Mesenchymal stem cell (in vitro differentiated cells and primary cell): ENCODE results near the gene IGSF21.

ENCODE experiments used
- DNase-seq: peaks from one replicate; pipeline ENCODE4 v3.0.0-alpha.2; 2013
- H2AFZ ChIP-seq: one replicate; pipeline ENCODE4 v1.6.1; 2013; ENCODE audit warnings: low read depth, mild to moderate bottlenecking, control low read depth, inconsistent platforms, low read length, moderate library complexity
- H2AK5ac ChIP-seq: 2 replicates; pipeline ENCODE4 v1.6.1; 2013; ENCODE audit warnings: low read length, moderate library complexity, mild to moderate bottlenecking, inconsistent platforms; ENCODE audit not compliant: severe bottlenecking
- H2BK120ac ChIP-seq: one replicate; pipeline ENCODE4 v1.6.1; 2013; ENCODE audit warnings: low read depth, mild to moderate bottlenecking, inconsistent platforms, low read length, moderate library complexity
- H2BK12ac ChIP-seq, 2 experiments: one replicate each; pipeline ENCODE4 v1.6.1; 2013; ENCODE audit warnings: inconsistent platforms in 2 of 2, low read length in 2 of 2, mild to moderate bottlenecking in 2 of 2, moderate library complexity in 2 of 2, control low read depth in 1 of 2
- H2BK15ac ChIP-seq: one replicate; pipeline ENCODE4 v1.6.1; 2013; ENCODE audit warnings: mild to moderate bottlenecking, low read depth, inconsistent platforms; ENCODE audit not compliant: poor library complexity, severe bottlenecking
- H2BK5ac ChIP-seq: 2 replicates; pipeline ENCODE4 v1.6.1; 2013; ENCODE audit warnings: low read depth, mild to moderate bottlenecking, low read length, control low read depth, inconsistent platforms; ENCODE audit not compliant: poor library complexity, severe bottlenecking
- H3K14ac ChIP-seq, 2 experiments: one replicate each; pipeline ENCODE4 v1.6.1; 2013; ENCODE audit warnings: inconsistent platforms in 2 of 2, low read length in 2 of 2, control low read depth in 1 of 2, mild to moderate bottlenecking in 1 of 2, moderate library complexity in 1 of 2
- H3K18ac ChIP-seq, 2 experiments: one replicate each; pipeline ENCODE4 v1.6.1; 2013; ENCODE audit warnings: inconsistent platforms in 2 of 2, low read length in 2 of 2, control low read depth in 1 of 2, low read depth in 1 of 2, mild to moderate bottlenecking in 1 of 2
- H3K23ac ChIP-seq, 2 experiments: one replicate each; pipeline ENCODE4 v1.6.1; 2013; ENCODE audit warnings: inconsistent platforms in 2 of 2, low read length in 2 of 2, mild to moderate bottlenecking in 2 of 2, moderate library complexity in 2 of 2, control low read depth in 1 of 2
- H3K27ac ChIP-seq: 2 replicates; pipeline ENCODE4 v1.5.1; 2013; ENCODE audit warnings: mild to moderate bottlenecking, moderate library complexity, low read length, control low read depth, inconsistent platforms; ENCODE audit not compliant: poor library complexity, severe bottlenecking
- H3K27me3 ChIP-seq, 2 experiments: 2 replicates each; pipeline versions ENCODE4 v1.6.1 to v1.7.0; 2013; ENCODE audit warnings: low read length in 2 of 2, mild to moderate bottlenecking in 2 of 2, moderate library complexity in 2 of 2, control low read depth in 1 of 2, inconsistent platforms in 1 of 2; ENCODE audit not compliant: control insufficient read depth in 1 of 2, insufficient read depth in 1 of 2
- H3K36me3 ChIP-seq, 2 experiments: 2 replicates each; pipeline versions ENCODE4 v1.6.1 to v1.7.0; 2013; ENCODE audit warnings: low read length in 2 of 2, control low read depth in 1 of 2, inconsistent platforms in 1 of 2, low read depth in 1 of 2, mild to moderate bottlenecking in 1 of 2; ENCODE audit not compliant: insufficient read depth in 2 of 2, control insufficient read depth in 1 of 2
- H3K4ac ChIP-seq, 2 experiments: one replicate each; pipeline ENCODE4 v1.6.1; 2013; ENCODE audit warnings: inconsistent platforms in 2 of 2, low read length in 2 of 2, mild to moderate bottlenecking in 2 of 2, moderate library complexity in 2 of 2, control low read depth in 1 of 2, low read depth in 1 of 2
- H3K4me1 ChIP-seq: 2 replicates; pipeline ENCODE4 v1.6.1; 2013; ENCODE audit warnings: low read depth, low read length, control low read depth; ENCODE audit not compliant: control insufficient read depth, insufficient read depth
- H3K4me2 ChIP-seq: 2 replicates; pipeline ENCODE4 v1.6.1; 2013; ENCODE audit warnings: low read length, mild to moderate bottlenecking, inconsistent platforms; ENCODE audit not compliant: poor library complexity, severe bottlenecking
- H3K4me3 ChIP-seq, 2 experiments: 2 replicates each; pipeline versions ENCODE4 v1.5.1 to v1.7.0; 2013; ENCODE audit warnings: low read length in 2 of 2, mild to moderate bottlenecking in 2 of 2, control low read depth in 1 of 2, low read depth in 1 of 2; ENCODE audit not compliant: insufficient read depth in 1 of 2
- H3K79me1 ChIP-seq: replicated peaks from 2 replicates; pipeline ENCODE4 v1.6.1; 2013; ENCODE audit warnings: mild to moderate bottlenecking, control low read depth, low read length, inconsistent platforms; ENCODE audit not compliant: poor library complexity, severe bottlenecking
- H3K9ac ChIP-seq: 2 replicates; pipeline ENCODE4 v1.7.0; 2013; ENCODE audit warnings: mild to moderate bottlenecking, low read length, moderate library complexity
- H3K9me3 ChIP-seq: 2 replicates; pipeline ENCODE4 v1.7.0; 2013; ENCODE audit warnings: mild to moderate bottlenecking, low read length; ENCODE audit not compliant: control insufficient read depth
- H4K8ac ChIP-seq: one replicate; pipeline ENCODE4 v1.6.1; 2013; ENCODE audit warnings: inconsistent platforms, mild to moderate bottlenecking, low read length, moderate library complexity
- H4K91ac ChIP-seq: one replicate; pipeline ENCODE4 v1.6.1; 2013; ENCODE audit warnings: mild to moderate bottlenecking, low read length, inconsistent platforms
- WGBS: methylation state at CpG from one replicate; pipeline ENCODE4 v1.1.7; 2013; ENCODE audit warnings: mixed read lengths; 5-methylcytosine and 5-hydroxymethylcytosine counted together

Gene IGSF21

GRCh38 chr1:18116777-18117176 lies 9.2 kb downstream of the IGSF21 start:
- no peak overlapping the region for H3K4me2 ChIP-seq
- no peak overlapping the region for H2BK12ac ChIP-seq
- H4K91ac ChIP-seq: no peak overlapping the region
- H3K9ac ChIP-seq: no peak overlapping the region
- peaks cover 12 to 92% of the 10 kb centered on the region in 2 experiments for H3K27me3 ChIP-seq
- H3K27ac ChIP-seq: no peak overlapping the region
- no peaks in the 10 kb centered on the region for H3K9me3 ChIP-seq
- no peak overlapping the region for H2BK15ac ChIP-seq
- H2AK5ac ChIP-seq: no peak overlapping the region
- no peak for DNase-seq
- H2BK5ac ChIP-seq: no peak overlapping the region
- H2BK120ac ChIP-seq: no peak overlapping the region
- H3K79me1 ChIP-seq: no peaks in the 10 kb centered on the region
- WGBS: 88% methylated on average over 1 of the region's 1 CpG
- H3K4me1 ChIP-seq: no peaks in the 10 kb centered on the region
- no peak overlapping the region for H2AFZ ChIP-seq
- no peak overlapping the region for H3K18ac ChIP-seq
- no peak overlapping the region for H3K23ac ChIP-seq
- no peaks in the 10 kb centered on the region for H3K36me3 ChIP-seq
- H3K14ac ChIP-seq: no peak overlapping the region
- no peak overlapping the region for H4K8ac ChIP-seq
- no peak overlapping the region for H3K4ac ChIP-seq
- H3K4me3 ChIP-seq: no peak overlapping the region

GRCh38 chr1:18118078-18118477 lies 10.5 kb downstream of the IGSF21 start:
- Histone ChIP-seq H3K27ac (no peak overlapping the region), H3K36me3 (no peaks in the 10 kb centered on the region), H3K4ac (no peak overlapping the region), H2BK5ac (no peak overlapping the region), H3K9me3 (no peaks in the 10 kb centered on the region), H2BK12ac (no peak overlapping the region), H3K4me3 (no peak overlapping the region), H3K4me1 (no peaks in the 10 kb centered on the region), H3K4me2 (no peak overlapping the region), H3K14ac (no peak overlapping the region), H2BK15ac (no peak overlapping the region), H3K79me1 (no peaks in the 10 kb centered on the region), H2AFZ (no peak overlapping the region), H2AK5ac (no peak overlapping the region), H3K23ac (no peak overlapping the region), H3K27me3 (peaks cover 0 to 80% of the 10 kb centered on the region in 2 experiments), H3K9ac (no peak overlapping the region), H4K91ac (no peak overlapping the region), H4K8ac (no peak overlapping the region), H3K18ac (no peak overlapping the region), H2BK120ac (no peak overlapping the region)
- DNase-seq: no peak
- 75% methylated on average over 12 of the region's 13 CpGs for whole genome bisulfite sequencing

- 53% methylated on average over 3 of the region's 3 CpGs for WGBS
- no peak for DNase-seq
- H3K23ac ChIP-seq: no peak overlapping the region
- no peak overlapping the region for H2AK5ac ChIP-seq
- H3K27me3 ChIP-seq: peaks cover 0 to 78% of the 10 kb centered on the region in 2 experiments
- H4K8ac ChIP-seq: no peak overlapping the region
- no peak overlapping the region for H2AFZ ChIP-seq
- no peak overlapping the region for H3K14ac ChIP-seq
- no peak overlapping the region for H3K4ac ChIP-seq
- no peak overlapping the region for H3K27ac ChIP-seq
- H3K9me3 ChIP-seq: no peaks in the 10 kb centered on the region
- H3K79me1 ChIP-seq: no peaks in the 10 kb centered on the region
- H3K9ac ChIP-seq: no peak overlapping the region
- H2BK12ac ChIP-seq: no peak overlapping the region
- H3K4me1 ChIP-seq: no peaks in the 10 kb centered on the region
- no peak overlapping the region for H2BK15ac ChIP-seq
- no peak overlapping the region for H3K4me2 ChIP-seq
- H3K18ac ChIP-seq: no peak overlapping the region
- H2BK120ac ChIP-seq: no peak overlapping the region
- H4K91ac ChIP-seq: no peak overlapping the region
- no peak overlapping the region for H2BK5ac ChIP-seq
- no peak overlapping the region for H3K4me3 ChIP-seq
- no peaks in the 10 kb centered on the region for H3K36me3 ChIP-seq
Observed at GRCh38 chr1:18118491-18118890, 10.9 kb downstream of the IGSF21 start.

- no peak overlapping the region for H3K23ac ChIP-seq
- no peak overlapping the region for H3K9ac ChIP-seq
- H3K27me3 ChIP-seq: peaks cover 0 to 70% of the 10 kb centered on the region in 2 experiments
- H3K14ac ChIP-seq: no peak overlapping the region
- no peaks in the 10 kb centered on the region for H3K79me1 ChIP-seq
- no peak overlapping the region for H4K8ac ChIP-seq
- no peaks in the 10 kb centered on the region for H3K36me3 ChIP-seq
- H2AFZ ChIP-seq: no peak overlapping the region
- no peak overlapping the region for H3K27ac ChIP-seq
- no peaks in the 10 kb centered on the region for H3K4me1 ChIP-seq
- no peak overlapping the region for H2BK120ac ChIP-seq
- no peak overlapping the region for H2AK5ac ChIP-seq
- no peak overlapping the region for H3K18ac ChIP-seq
- H3K4me3 ChIP-seq: no peak overlapping the region
- H2BK12ac ChIP-seq: no peak overlapping the region
- H3K4me2 ChIP-seq: no peak overlapping the region
- no peaks in the 10 kb centered on the region for H3K9me3 ChIP-seq
- no peak for DNase-seq
- WGBS: 71% methylated on average over 3 of the region's 3 CpGs
- no peak overlapping the region for H3K4ac ChIP-seq
- H2BK15ac ChIP-seq: no peak overlapping the region
- H2BK5ac ChIP-seq: no peak overlapping the region
- H4K91ac ChIP-seq: no peak overlapping the region
Observed at GRCh38 chr1:18119289-18119688, 11.7 kb downstream of the IGSF21 start.
